ENCODE data around the gene HPCAL4.

Gene HPCAL4

DNA sequence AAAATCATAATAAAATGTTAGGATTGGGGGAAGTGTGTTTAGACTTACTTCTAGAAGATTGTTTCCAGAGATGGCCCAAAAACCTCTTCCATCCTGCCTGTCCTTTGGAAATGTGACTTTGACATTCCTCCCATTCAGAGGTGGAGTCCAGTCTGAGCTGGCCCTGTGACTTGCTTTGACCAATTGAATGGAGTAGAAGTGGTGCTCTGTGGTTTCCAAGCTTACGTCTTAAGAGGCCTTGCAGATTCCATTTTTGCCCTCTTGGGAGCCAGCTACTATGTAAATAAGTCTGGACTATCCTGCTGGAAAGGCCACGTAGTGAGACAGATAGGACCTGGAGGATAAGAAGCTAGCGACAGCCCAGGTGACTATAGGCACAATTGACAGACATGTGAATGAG is 18.0 kb downstream of the HPCAL4 start:
- DNase-seq = no peak

- no peak for DNase-seq
Observed at GRCh38 chr1:39672551-39672947, 18.7 kb downstream of the HPCAL4 start.

- DNase-seq = no peak
Observed at GRCh38 chr1:39671793-39672550, 19.3 kb downstream of the HPCAL4 start, which contains the start of gene NT5C1A. TSS of gene NT5C1A (minus strand) at chr1:39672107. CDS start at chr1:39672038, 69 bp downstream.

- DNase-seq = no peak
Observed at GRCh38 chr1:39671433-39671792, 19.8 kb downstream of the HPCAL4 start.

DNA sequence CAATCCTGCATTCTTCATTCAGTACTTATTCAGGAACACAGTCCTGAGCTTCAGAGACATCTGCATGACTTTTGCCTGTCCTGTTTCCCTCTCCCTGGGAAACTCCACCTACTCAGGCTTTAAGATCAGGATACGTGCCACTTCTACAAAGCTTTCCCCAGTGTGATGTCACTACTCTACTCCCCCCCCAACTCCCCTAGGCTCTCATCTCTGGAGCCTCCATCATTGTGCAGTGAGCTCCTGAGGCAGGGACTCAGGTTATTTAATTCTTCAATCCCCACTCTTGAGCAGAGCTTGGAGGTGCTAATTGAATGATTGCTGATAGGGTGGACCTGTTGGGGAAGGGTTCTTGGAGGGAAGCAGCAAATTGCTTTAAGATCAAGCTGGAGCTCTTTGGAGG is 20.5 kb downstream of the HPCAL4 start:
- DNase-seq = no peak

DNA sequence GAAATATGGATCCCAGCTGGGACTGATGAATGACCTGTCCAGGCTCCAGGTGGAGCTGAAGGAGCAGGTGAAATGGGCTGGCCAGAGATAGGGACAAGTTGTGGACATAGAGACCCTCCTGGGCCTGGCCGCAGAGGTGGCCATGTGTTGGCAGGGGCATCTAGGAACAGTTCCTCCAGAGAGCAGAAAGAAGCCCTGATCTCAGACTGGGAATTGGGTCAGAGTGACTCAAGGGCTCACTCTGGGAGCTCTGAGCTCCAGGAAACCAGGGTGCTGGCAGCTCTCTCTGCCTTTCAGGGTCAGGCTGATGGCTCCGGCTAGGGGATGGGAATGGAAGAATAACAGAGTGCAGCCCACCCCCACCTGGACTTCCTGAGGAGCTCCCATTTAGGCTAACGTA is 22.3 kb downstream of the HPCAL4 start:
- no peak for DNase-seq

GRCh38 chr1:39668111-39668510 is 23.1 kb downstream of the HPCAL4 start:
- no peak for DNase-seq

DNA sequence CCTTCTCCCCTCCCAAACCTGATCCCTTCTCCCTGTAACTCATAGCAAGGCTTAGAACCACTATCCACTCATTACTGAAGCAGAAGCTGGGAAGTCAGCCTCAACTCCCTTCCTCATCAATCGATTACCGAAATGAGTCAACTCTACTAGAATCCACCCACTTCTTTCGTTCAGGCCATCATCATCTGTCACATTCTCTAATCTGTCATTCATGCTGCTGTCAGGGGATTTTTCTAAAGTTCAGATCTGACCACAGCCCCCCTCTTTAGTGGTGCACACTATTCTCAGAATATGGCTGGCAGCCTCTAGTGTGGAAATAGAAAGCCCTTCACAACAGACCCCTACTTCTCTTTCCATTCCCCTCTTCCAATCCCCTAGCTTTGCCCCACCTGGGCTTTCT is 24.5 kb downstream of the HPCAL4 start:
- DNase-seq = no peak

GRCh38 chr1:39663559-39663958 is 27.7 kb downstream of the HPCAL4 start:
- no peak for DNase-seq

GRCh38 chr1:39662861-39663260 is 28.4 kb downstream of the HPCAL4 start:
- DNase-seq = no peak

GRCh38 chr1:39659538-39659937 is 31.7 kb downstream of the HPCAL4 start:
- DNase-seq = no peak

DNA sequence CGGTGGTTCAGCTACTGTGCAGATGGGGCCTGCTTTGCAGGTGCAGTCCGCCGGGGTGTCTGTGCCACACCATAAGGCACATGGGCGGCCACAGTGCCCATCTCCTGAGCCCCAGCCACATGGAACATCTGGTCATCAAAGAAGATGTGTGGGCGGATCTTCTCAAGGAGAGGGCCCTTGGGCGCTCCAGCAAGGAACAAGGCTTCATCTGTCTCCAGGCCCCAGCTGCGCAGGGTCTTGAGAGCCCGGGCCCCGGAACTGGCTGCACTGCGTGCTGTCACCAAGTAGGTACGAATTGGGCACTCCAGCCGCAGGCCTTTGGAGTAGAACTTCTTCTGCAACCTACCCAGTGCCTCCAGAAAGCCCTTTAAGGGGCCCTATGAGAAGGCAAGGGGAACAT is 32.1 kb downstream of the HPCAL4 start:
- DNase-seq = no peak

GRCh38 chr1:39657923-39658485 is 33.2 kb downstream of the HPCAL4 start:
- peak; percentile 55 for DNase-seq

DNA sequence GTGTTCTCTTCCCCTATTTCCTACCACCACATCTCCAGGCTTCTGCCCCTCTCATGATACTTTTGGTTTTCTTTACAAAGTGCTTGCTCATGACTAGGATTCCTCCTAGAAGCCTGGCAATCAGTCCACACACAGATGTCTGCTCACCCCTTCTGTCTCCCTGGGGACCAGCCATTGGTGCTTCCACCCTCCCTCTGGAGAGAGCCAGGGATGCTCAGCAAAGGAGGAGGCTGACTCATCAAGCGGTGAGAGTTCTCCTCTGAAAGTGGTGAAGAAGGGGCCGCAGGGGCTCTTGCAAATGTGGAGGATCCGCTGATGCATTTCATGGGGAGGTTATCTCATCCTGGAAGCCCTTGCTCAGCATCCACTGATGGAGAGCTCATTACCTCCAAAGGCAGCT is 33.8 kb downstream of the HPCAL4 start:
- no peak for DNase-seq

- no peak for DNase-seq
Observed at GRCh38 chr1:39656391-39656790, 34.8 kb downstream of the HPCAL4 start.

GRCh38 chr1:39655578-39656268 is 35.5 kb downstream of the HPCAL4 start:
- no peak for DNase-seq

GRCh38 chr1:39654291-39654690 is 36.9 kb downstream of the HPCAL4 start:
- DNase-seq = no peak

GRCh38 chr1:39653546-39654031 is 37.6 kb downstream of the HPCAL4 start:
- DNase-seq = peak; percentile 81

- no peak for DNase-seq
Observed at GRCh38 chr1:39652554-39652953, 38.7 kb downstream of the HPCAL4 start.

- DNase-seq = no peak
Observed at GRCh38 chr1:39652105-39652504, 39.1 kb downstream of the HPCAL4 start.

GRCh38 chr1:39650431-39650830 is 40.8 kb downstream of the HPCAL4 start:
- no peak for DNase-seq

GRCh38 chr1:39649636-39650185 is 41.5 kb downstream of the HPCAL4 start:
- no peak for DNase-seq

DNA sequence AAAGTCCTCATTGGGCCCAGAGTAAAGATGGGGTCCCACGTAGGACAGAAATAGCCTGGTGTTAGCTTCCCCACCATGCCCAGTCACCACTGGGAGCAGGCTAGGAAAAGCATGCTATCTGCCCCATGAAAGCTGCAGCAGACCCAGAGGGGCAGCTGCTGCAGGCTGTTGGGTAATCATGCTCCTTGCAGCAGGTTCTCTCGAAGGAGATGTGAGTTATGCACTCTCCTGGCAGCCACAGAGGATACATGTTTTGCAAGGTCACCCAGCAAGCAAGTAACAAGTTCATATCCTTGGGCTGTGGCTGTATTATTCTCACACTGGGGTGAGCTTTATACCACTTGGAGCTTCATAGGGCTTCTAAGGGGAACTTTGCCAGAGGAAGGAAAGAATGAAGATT is 42.7 kb downstream of the HPCAL4 start:
- DNase-seq = no peak

GRCh38 chr1:39647247-39647646 is 44.0 kb downstream of the HPCAL4 start:
- no peak for DNase-seq

All from kidney glomerular epithelial cell (primary cell).